Mesenchymal stem cell (in vitro differentiated cells and primary cell): Measurements from ENCODE around the gene TMEM63B.

Experiments
- DNase-seq: peaks from one replicate; pipeline ENCODE4 v3.0.0-alpha.2; 2013
- H2AFZ ChIP-seq: one replicate; pipeline ENCODE4 v1.6.1; 2013; ENCODE audit warnings: low read depth, mild to moderate bottlenecking, control low read depth, inconsistent platforms, low read length, moderate library complexity
- H2AK5ac ChIP-seq: 2 replicates; pipeline ENCODE4 v1.6.1; 2013; ENCODE audit warnings: low read length, moderate library complexity, mild to moderate bottlenecking, inconsistent platforms; ENCODE audit not compliant: severe bottlenecking
- H2BK120ac ChIP-seq: one replicate; pipeline ENCODE4 v1.6.1; 2013; ENCODE audit warnings: low read depth, mild to moderate bottlenecking, inconsistent platforms, low read length, moderate library complexity
- H2BK12ac ChIP-seq, 2 experiments: one replicate each; pipeline ENCODE4 v1.6.1; 2013; ENCODE audit warnings: inconsistent platforms in 2 of 2, low read length in 2 of 2, mild to moderate bottlenecking in 2 of 2, moderate library complexity in 2 of 2, control low read depth in 1 of 2
- H2BK15ac ChIP-seq: one replicate; pipeline ENCODE4 v1.6.1; 2013; ENCODE audit warnings: mild to moderate bottlenecking, low read depth, inconsistent platforms; ENCODE audit not compliant: poor library complexity, severe bottlenecking
- H2BK5ac ChIP-seq: 2 replicates; pipeline ENCODE4 v1.6.1; 2013; ENCODE audit warnings: low read depth, mild to moderate bottlenecking, low read length, control low read depth, inconsistent platforms; ENCODE audit not compliant: poor library complexity, severe bottlenecking
- H3K14ac ChIP-seq, 2 experiments: one replicate each; pipeline ENCODE4 v1.6.1; 2013; ENCODE audit warnings: inconsistent platforms in 2 of 2, low read length in 2 of 2, control low read depth in 1 of 2, mild to moderate bottlenecking in 1 of 2, moderate library complexity in 1 of 2
- H3K18ac ChIP-seq, 2 experiments: one replicate each; pipeline ENCODE4 v1.6.1; 2013; ENCODE audit warnings: inconsistent platforms in 2 of 2, low read length in 2 of 2, control low read depth in 1 of 2, low read depth in 1 of 2, mild to moderate bottlenecking in 1 of 2
- H3K23ac ChIP-seq, 2 experiments: one replicate each; pipeline ENCODE4 v1.6.1; 2013; ENCODE audit warnings: inconsistent platforms in 2 of 2, low read length in 2 of 2, mild to moderate bottlenecking in 2 of 2, moderate library complexity in 2 of 2, control low read depth in 1 of 2
- H3K27ac ChIP-seq: 2 replicates; pipeline ENCODE4 v1.5.1; 2013; ENCODE audit warnings: mild to moderate bottlenecking, moderate library complexity, low read length, control low read depth, inconsistent platforms; ENCODE audit not compliant: poor library complexity, severe bottlenecking
- H3K27me3 ChIP-seq, 2 experiments: 2 replicates each; pipeline versions ENCODE4 v1.6.1 to v1.7.0; 2013; ENCODE audit warnings: low read length in 2 of 2, mild to moderate bottlenecking in 2 of 2, moderate library complexity in 2 of 2, control low read depth in 1 of 2, inconsistent platforms in 1 of 2; ENCODE audit not compliant: control insufficient read depth in 1 of 2, insufficient read depth in 1 of 2
- H3K36me3 ChIP-seq, 2 experiments: 2 replicates each; pipeline versions ENCODE4 v1.6.1 to v1.7.0; 2013; ENCODE audit warnings: low read length in 2 of 2, control low read depth in 1 of 2, inconsistent platforms in 1 of 2, low read depth in 1 of 2, mild to moderate bottlenecking in 1 of 2; ENCODE audit not compliant: insufficient read depth in 2 of 2, control insufficient read depth in 1 of 2
- H3K4ac ChIP-seq, 2 experiments: one replicate each; pipeline ENCODE4 v1.6.1; 2013; ENCODE audit warnings: inconsistent platforms in 2 of 2, low read length in 2 of 2, mild to moderate bottlenecking in 2 of 2, moderate library complexity in 2 of 2, control low read depth in 1 of 2, low read depth in 1 of 2
- H3K4me1 ChIP-seq: 2 replicates; pipeline ENCODE4 v1.6.1; 2013; ENCODE audit warnings: low read depth, low read length, control low read depth; ENCODE audit not compliant: control insufficient read depth, insufficient read depth
- H3K4me2 ChIP-seq: 2 replicates; pipeline ENCODE4 v1.6.1; 2013; ENCODE audit warnings: low read length, mild to moderate bottlenecking, inconsistent platforms; ENCODE audit not compliant: poor library complexity, severe bottlenecking
- H3K4me3 ChIP-seq, 2 experiments: 2 replicates each; pipeline versions ENCODE4 v1.5.1 to v1.7.0; 2013; ENCODE audit warnings: low read length in 2 of 2, mild to moderate bottlenecking in 2 of 2, control low read depth in 1 of 2, low read depth in 1 of 2; ENCODE audit not compliant: insufficient read depth in 1 of 2
- H3K79me1 ChIP-seq: replicated peaks from 2 replicates; pipeline ENCODE4 v1.6.1; 2013; ENCODE audit warnings: mild to moderate bottlenecking, control low read depth, low read length, inconsistent platforms; ENCODE audit not compliant: poor library complexity, severe bottlenecking
- H3K9ac ChIP-seq: 2 replicates; pipeline ENCODE4 v1.7.0; 2013; ENCODE audit warnings: mild to moderate bottlenecking, low read length, moderate library complexity
- H3K9me3 ChIP-seq: 2 replicates; pipeline ENCODE4 v1.7.0; 2013; ENCODE audit warnings: mild to moderate bottlenecking, low read length; ENCODE audit not compliant: control insufficient read depth
- H4K8ac ChIP-seq: one replicate; pipeline ENCODE4 v1.6.1; 2013; ENCODE audit warnings: inconsistent platforms, mild to moderate bottlenecking, low read length, moderate library complexity
- H4K91ac ChIP-seq: one replicate; pipeline ENCODE4 v1.6.1; 2013; ENCODE audit warnings: mild to moderate bottlenecking, low read length, inconsistent platforms
- WGBS: methylation state at CpG from one replicate; pipeline ENCODE4 v1.1.7; 2013; ENCODE audit warnings: mixed read lengths; 5-methylcytosine and 5-hydroxymethylcytosine counted together

TMEM63B gene

DNA sequence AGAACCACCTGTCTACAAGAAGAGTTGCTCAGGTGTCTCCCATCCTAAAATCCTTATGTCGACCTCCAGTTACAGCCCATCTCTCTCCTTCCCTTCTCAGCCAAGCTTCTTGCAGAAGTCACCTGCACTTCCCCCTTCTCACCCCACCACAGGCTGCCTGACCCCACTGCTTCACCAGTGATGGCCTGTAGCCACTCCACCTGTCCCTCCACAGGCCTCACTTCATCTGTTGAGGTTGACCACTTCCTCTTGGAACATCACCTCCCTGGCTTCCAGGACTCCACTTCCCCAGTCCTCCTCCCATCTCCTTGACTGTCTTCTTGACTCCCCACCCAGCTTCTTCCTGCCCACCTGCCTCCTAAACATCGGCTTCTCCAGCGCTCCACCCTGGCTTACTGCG lies 25.5 kb upstream of the TMEM63B start:
- H2BK12ac ChIP-seq: no peak overlapping the region
- WGBS: 99% methylated on average over 4 of the region's 4 CpGs

DNA sequence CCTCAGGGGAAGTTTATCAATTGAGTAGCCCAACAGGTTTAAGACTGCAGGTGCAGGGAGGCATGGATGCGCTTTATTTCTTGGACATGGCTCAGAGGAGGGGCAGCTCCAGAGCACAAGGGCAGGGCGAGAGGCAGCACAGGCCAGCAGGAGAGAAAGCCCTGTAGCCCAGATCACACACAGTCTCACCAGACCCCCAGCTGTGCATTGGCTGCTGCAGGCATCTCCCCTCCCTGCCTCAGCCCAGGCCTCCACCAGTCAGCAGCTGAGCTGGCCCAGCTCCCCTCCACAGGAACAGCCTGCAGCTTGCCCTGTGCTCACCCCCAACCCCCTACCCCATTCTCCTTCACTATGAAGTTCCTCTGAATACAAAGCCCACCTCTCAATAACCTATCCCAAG lies 24.8 kb upstream of the TMEM63B start:
- Histone ChIP-seq H3K79me1 (peaks cover 47% of the 10 kb centered on the region), H2BK12ac (no peak overlapping the region), H2BK5ac (no peak overlapping the region), H2BK120ac (no peak overlapping the region), H3K4me1 (peaks cover 29% of the 10 kb centered on the region), H3K14ac (no peak overlapping the region), H3K27ac (no peak overlapping the region), H3K18ac (peak overlapping the region in 1 of 2 experiments; percentile 1), H3K4ac (no peak overlapping the region), H4K8ac (no peak overlapping the region), H3K23ac (no peak overlapping the region), H3K9ac (no peak overlapping the region), H3K4me3 (no peak overlapping the region), H2AFZ (no peak overlapping the region), H3K27me3 (no peaks in the 10 kb centered on the region), H2AK5ac (no peak overlapping the region), H3K36me3 (peaks cover 51 to 63% of the 10 kb centered on the region in 2 experiments), H4K91ac (no peak overlapping the region), H3K9me3 (no peaks in the 10 kb centered on the region), H3K4me2 (no peak overlapping the region), H2BK15ac (no peak overlapping the region)
- 91% methylated on average over 2 of the region's 2 CpGs for WGBS
- no peak for DNase-seq

More for the DNA sequence above, 25.5 kb upstream of the TMEM63B start:
- Histone ChIP-seq H3K4ac (no peak overlapping the region), H3K14ac (no peak overlapping the region), H2AFZ (no peak overlapping the region), H3K4me2 (no peak overlapping the region), H3K36me3 (peaks cover 46 to 59% of the 10 kb centered on the region in 2 experiments), H2AK5ac (no peak overlapping the region), H3K9ac (no peak overlapping the region), H3K27me3 (no peaks in the 10 kb centered on the region), H4K91ac (no peak overlapping the region), H3K4me1 (peaks cover 27% of the 10 kb centered on the region), H3K18ac (no peak overlapping the region), H3K79me1 (peaks cover 46% of the 10 kb centered on the region), H2BK120ac (no peak overlapping the region), H2BK5ac (no peak overlapping the region), H3K4me3 (no peak overlapping the region), H3K9me3 (no peaks in the 10 kb centered on the region), H2BK15ac (no peak overlapping the region), H4K8ac (no peak overlapping the region), H3K27ac (no peak overlapping the region), H3K23ac (no peak overlapping the region)
- no peak for DNase-seq

- H2BK120ac ChIP-seq: no peak overlapping the region
- DNase-seq: no peak
These were observed 22.8 kb upstream of the TMEM63B start for GRCh38 chr6:44104481-44105021.

DNA sequence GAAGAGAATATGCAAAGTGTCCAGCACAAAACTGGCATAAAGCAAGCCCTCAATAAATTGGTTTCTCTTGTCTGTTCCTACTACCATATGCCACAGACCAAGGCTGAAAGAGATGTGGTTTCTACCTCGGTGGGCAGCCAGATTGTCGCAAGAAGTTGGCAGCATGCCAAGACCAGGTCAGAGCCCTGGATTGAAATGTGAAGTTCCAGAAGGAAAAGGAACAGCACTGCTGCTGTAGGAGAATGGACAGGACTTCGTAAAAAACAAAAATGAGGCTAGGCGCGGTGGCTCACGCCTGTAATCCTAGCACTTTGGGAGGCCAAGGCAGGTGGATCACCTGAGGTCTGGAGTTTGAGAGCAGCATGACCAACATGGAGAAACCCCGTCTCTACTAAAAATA lies 22.2 kb upstream of the TMEM63B start:
- Histone ChIP-seq H3K14ac (no peak overlapping the region), H2AK5ac (no peak overlapping the region), H3K4ac (no peak overlapping the region), H3K36me3 (peaks cover 60 to 74% of the 10 kb centered on the region in 2 experiments), H3K4me2 (no peak overlapping the region), H2BK5ac (no peak overlapping the region), H2BK120ac (no peak overlapping the region), H4K8ac (no peak overlapping the region), H2BK15ac (no peak overlapping the region), H3K27ac (no peak overlapping the region), H2AFZ (no peak overlapping the region), H3K18ac (no peak overlapping the region), H3K4me1 (peaks cover 39% of the 10 kb centered on the region), H3K9ac (no peak overlapping the region), H3K79me1 (peaks cover 58% of the 10 kb centered on the region), H4K91ac (no peak overlapping the region), H2BK12ac (no peak overlapping the region), H3K4me3 (no peak overlapping the region), H3K27me3 (no peaks in the 10 kb centered on the region), H3K23ac (no peak overlapping the region), H3K9me3 (no peaks in the 10 kb centered on the region)
- DNase-seq: no peak
- 93% methylated on average over 6 of the region's 7 CpGs for WGBS

More at GRCh38 chr6:44104481-44105021, 22.8 kb upstream of the TMEM63B start:
- Histone ChIP-seq H3K27ac (no peak overlapping the region), H2AFZ (no peak overlapping the region), H4K91ac (no peak overlapping the region), H3K14ac (no peak overlapping the region), H3K23ac (peak overlapping the region in 1 of 2 experiments; percentile 81), H3K9ac (no peak overlapping the region), H3K36me3 (peaks cover 56 to 74% of the 10 kb centered on the region in 2 experiments), H3K4me3 (no peak overlapping the region), H3K4me1 (peaks cover 37% of the 10 kb centered on the region), H4K8ac (no peak overlapping the region), H2BK12ac (no peak overlapping the region), H2BK5ac (no peak overlapping the region), H3K4me2 (no peak overlapping the region), H3K27me3 (no peaks in the 10 kb centered on the region), H3K4ac (no peak overlapping the region), H3K9me3 (no peaks in the 10 kb centered on the region), H2BK15ac (no peak overlapping the region), H3K79me1 (peaks cover 58% of the 10 kb centered on the region), H3K18ac (no peak overlapping the region), H2AK5ac (peak overlapping the region; percentile 24)
- 92% methylated on average over 3 of the region's 3 CpGs for WGBS
